ENCODE results near the gene TRERF1.

The TRERF1 gene

GRCh38 chr6:42301986-42302385, 149.7 kb downstream of the TRERF1 start:
- TF ChIP-seq PATZ1 (CRISPR knock-in tag; IDR thresholded peaks at IDR 0.05; ENCODE audit: borderline replicate concordance) (no peak), SNAI2 (CRISPR knock-in tag; IDR thresholded peaks at IDR 0.05) (no peak), ZC3H10 (CRISPR knock-in tag; IDR thresholded peaks at IDR 0.05) (no peak), BACH2 (CRISPR knock-in tag; IDR thresholded peaks at IDR 0.05; ENCODE audit: borderline replicate concordance) (no peak), POU6F1 (CRISPR knock-in tag; IDR thresholded peaks at IDR 0.05; ENCODE audit: borderline replicate concordance, low read depth) (no peak), OSR1 (CRISPR knock-in tag; IDR thresholded peaks at IDR 0.05) (no peak), ARNTL (CRISPR knock-in tag; IDR thresholded peaks at IDR 0.05; ENCODE audit: borderline replicate concordance, low read depth) (no peak), ZNF70 (CRISPR knock-in tag; IDR thresholded peaks at IDR 0.05) (no peak), ZNF8 (CRISPR knock-in tag; IDR thresholded peaks at IDR 0.05) (no peak), RARB (CRISPR knock-in tag; IDR thresholded peaks at IDR 0.05) (no peak), CSDC2 (CRISPR knock-in tag; IDR thresholded peaks at IDR 0.05) (no peak), TOX (CRISPR knock-in tag; IDR thresholded peaks at IDR 0.05; ENCODE audit: borderline replicate concordance) (no peak), TCF4 (CRISPR knock-in tag; IDR thresholded peaks at IDR 0.05; ENCODE audit: borderline replicate concordance) (no peak), ZNF565 (CRISPR knock-in tag; conservative IDR thresholded peaks at IDR 0.05; ENCODE audit: low read depth) (no peak), PPARA (CRISPR knock-in tag; IDR thresholded peaks at IDR 0.05; ENCODE audit: borderline replicate concordance) (no peak)
- TF ChIP-seq, protein P1, sequence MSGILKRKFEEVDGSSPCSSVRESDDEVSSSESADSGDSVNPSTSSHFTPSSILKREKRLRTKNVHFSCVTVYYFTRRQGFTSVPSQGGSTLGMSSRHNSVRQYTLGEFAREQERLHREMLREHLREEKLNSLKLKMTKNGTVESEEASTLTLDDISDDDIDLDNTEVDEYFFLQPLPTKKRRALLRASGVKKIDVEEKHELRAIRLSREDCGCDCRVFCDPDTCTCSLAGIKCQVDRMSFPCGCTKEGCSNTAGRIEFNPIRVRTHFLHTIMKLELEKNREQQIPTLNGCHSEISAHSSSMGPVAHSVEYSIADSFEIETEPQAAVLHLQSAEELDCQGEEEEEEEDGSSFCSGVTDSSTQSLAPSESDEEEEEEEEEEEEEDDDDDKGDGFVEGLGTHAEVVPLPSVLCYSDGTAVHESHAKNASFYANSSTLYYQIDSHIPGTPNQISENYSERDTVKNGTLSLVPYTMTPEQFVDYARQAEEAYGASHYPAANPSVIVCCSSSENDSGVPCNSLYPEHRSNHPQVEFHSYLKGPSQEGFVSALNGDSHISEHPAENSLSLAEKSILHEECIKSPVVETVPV (CRISPR knock-in tag; IDR thresholded peaks at IDR 0.05) = no peak

GRCh38 chr6:42300701-42301100, 151.0 kb downstream of the TRERF1 start:
- TF ChIP-seq, protein P1 (CRISPR knock-in tag; IDR thresholded peaks at IDR 0.05) = no peak
- no peak for TF ChIP-seq PPARA (CRISPR knock-in tag; IDR thresholded peaks at IDR 0.05; ENCODE audit: borderline replicate concordance)
- TF ChIP-seq CSDC2 (CRISPR knock-in tag; IDR thresholded peaks at IDR 0.05) = no peak
- TF ChIP-seq BACH2 (CRISPR knock-in tag; IDR thresholded peaks at IDR 0.05; ENCODE audit: borderline replicate concordance) = no peak
- TF ChIP-seq, protein P2, sequence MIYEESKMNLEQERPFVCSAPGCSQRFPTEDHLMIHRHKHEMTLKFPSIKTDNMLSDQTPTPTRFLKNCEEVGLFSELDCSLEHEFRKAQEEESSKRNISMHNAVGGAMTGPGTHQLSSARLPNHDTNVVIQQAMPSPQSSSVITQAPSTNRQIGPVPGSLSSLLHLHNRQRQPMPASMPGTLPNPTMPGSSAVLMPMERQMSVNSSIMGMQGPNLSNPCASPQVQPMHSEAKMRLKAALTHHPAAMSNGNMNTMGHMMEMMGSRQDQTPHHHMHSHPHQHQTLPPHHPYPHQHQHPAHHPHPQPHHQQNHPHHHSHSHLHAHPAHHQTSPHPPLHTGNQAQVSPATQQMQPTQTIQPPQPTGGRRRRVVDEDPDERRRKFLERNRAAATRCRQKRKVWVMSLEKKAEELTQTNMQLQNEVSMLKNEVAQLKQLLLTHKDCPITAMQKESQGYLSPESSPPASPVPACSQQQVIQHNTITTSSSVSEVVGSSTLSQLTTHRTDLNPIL (CRISPR knock-in tag; IDR thresholded peaks at IDR 0.05; ENCODE audit: low read depth) = no peak
- no peak for TF ChIP-seq ZC3H10 (CRISPR knock-in tag; IDR thresholded peaks at IDR 0.05)
- no peak for TF ChIP-seq ZNF565 (CRISPR knock-in tag; conservative IDR thresholded peaks at IDR 0.05; ENCODE audit: low read depth)
- no peak for TF ChIP-seq ZNF70 (CRISPR knock-in tag; IDR thresholded peaks at IDR 0.05)
- no peak for TF ChIP-seq ESRRG (CRISPR knock-in tag; IDR thresholded peaks at IDR 0.05)
- no peak for TF ChIP-seq PATZ1 (CRISPR knock-in tag; IDR thresholded peaks at IDR 0.05; ENCODE audit: borderline replicate concordance)
- no peak for TF ChIP-seq ZNF8 (CRISPR knock-in tag; IDR thresholded peaks at IDR 0.05)
- no peak for TF ChIP-seq ISL1 (CRISPR knock-in tag; IDR thresholded peaks at IDR 0.05)
- no peak for TF ChIP-seq TCF4 (CRISPR knock-in tag; IDR thresholded peaks at IDR 0.05; ENCODE audit: borderline replicate concordance)
- TF ChIP-seq TOX (CRISPR knock-in tag; IDR thresholded peaks at IDR 0.05; ENCODE audit: borderline replicate concordance) = no peak
- TF ChIP-seq RARB (CRISPR knock-in tag; IDR thresholded peaks at IDR 0.05) = no peak
- no peak for TF ChIP-seq OSR1 (CRISPR knock-in tag; IDR thresholded peaks at IDR 0.05)
- no peak for ATAC-seq

More at GRCh38 chr6:42301986-42302385, 149.7 kb downstream of the TRERF1 start:
- ATAC-seq = peak; percentile 33; the same call in 2 of the 3 replicates
